Uterus (tissue), 2 donors: ENCODE data around the gene GUCD1.

Experiments
- CTCF ChIP-seq, 4 experiments: fragments of 200-600 bp in 2 of 4; fragments of 450-650 bp in 2 of 4; sonication (generic) in 2 of 4; IDR thresholded peaks; one replicate each; pipeline ENCODE4 v1.5.1; 2016 to 2019; ENCODE audit warnings: antibody characterized with exemption in 4 of 4, mild to moderate bottlenecking in 2 of 4, moderate library complexity in 1 of 4
- POLR2A ChIP-seq, 2 donors: fragments of 450-650 bp; IDR thresholded peaks; one replicate each; pipeline ENCODE4 v1.6.1; 2016; ENCODE audit warnings: antibody characterized with exemption in 2 of 2, mild to moderate bottlenecking in 1 of 2, moderate library complexity in 1 of 2

DNA sequence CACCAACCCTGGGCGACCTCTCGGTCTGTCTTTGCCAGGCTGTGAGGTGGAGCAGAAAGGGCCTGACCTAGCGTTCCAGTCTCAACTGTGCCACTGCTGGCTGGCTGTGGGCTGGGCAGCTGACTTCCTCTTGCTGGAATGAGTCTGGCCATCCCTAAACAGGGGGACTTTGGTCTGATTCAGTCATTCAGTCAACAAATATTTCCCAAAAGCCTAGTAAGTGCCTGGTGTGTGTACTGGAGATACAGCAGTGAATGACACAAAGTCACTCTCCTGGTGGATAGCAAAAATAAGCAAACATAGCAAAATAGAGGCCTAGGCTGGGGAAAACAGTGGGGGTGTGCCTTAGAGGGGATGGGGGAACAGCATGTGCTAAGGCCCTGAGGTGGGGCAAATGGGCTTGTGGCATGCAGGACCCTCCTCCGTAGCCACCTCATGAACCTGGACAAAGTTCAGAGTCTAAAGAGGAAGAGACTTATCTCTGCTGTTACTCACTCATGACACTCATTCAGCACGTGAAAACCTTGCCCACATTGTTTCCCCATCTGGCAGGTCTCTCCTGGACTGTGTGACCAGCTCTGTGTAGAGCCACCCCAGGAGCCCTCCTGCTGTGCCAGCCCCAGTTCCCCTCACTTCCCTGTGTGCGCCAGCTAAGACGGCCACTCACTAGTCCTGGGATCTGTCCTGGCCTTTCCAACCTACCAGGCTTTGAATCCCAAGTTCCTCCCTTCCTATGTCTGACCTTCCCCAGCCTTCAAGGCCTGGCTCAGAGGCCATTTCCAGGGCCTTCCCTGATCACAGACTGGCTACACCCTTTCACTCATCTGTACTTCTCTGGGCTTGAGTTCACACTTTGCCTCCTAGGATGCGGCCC is 4.7 kb downstream of the GUCD1 start:
- TF ChIP-seq CTCF (IDR thresholded peaks at IDR 0.05), result no peak
- no peak for TF ChIP-seq POLR2A (IDR thresholded peaks at IDR 0.05)
